Mammary epithelial cell (primary cell): ENCODE results near the gene OSBPL9.

Experiments used
- CTCF ChIP-seq, 2 donors: IDR thresholded peaks in 1 of 2; conservative IDR thresholded peaks in 1 of 2; 2 replicates each; pipeline ENCODE4 v1.5.1; 2011 to 2012; ENCODE audit warnings: inconsistent platforms in 2 of 2, low read length in 2 of 2, mild to moderate bottlenecking in 2 of 2, control low read depth in 1 of 2, low read depth in 1 of 2; ENCODE audit not compliant: insufficient read depth in 1 of 2; ENCODE audit errors: extremely low read depth in 1 of 2
- EZH2 ChIP-seq: IDR thresholded peaks from 2 replicates; pipeline ENCODE4 v1.6.1; 2012; ENCODE audit warnings: low read length, inconsistent platforms, borderline replicate concordance

GRCh38 chr1:51584021-51584420, 32.9 kb upstream of the OSBPL9 start:
- TF ChIP-seq CTCF (conservative IDR thresholded peaks at IDR 0.05 in 1 of 2, IDR thresholded peaks at IDR 0.05 in 1 of 2; ENCODE audit: extremely low read depth in 1 of 2, insufficient read depth in 1 of 2, low read depth in 1 of 2, low read length in 2 of 2), result no peak
- TF ChIP-seq EZH2, result no peak
